ENCODE results near the gene CRYBB3.
"Not testable (repeated sequence)": the region's sequence is repeated elsewhere in the genome, so short reads cannot be mapped to it uniquely, and the experiment has no call there.

GRCh38 chr22:25233706-25234105 is 34.0 kb downstream of the CRYBB3 start:
- not testable (repeated sequence) for TF ChIP-seq POLR2A (IDR thresholded peaks at IDR 0.05; ENCODE audit: low read depth, low read length); POLR2AphosphoS5 (IDR thresholded peaks at IDR 0.05; ENCODE audit: low read depth, low read length); TAF1 (IDR thresholded peaks at IDR 0.05; ENCODE audit: low read depth, low read length); POU2F2 (IDR thresholded peaks at IDR 0.05; ENCODE audit: low read depth, low read length); PAX5 (IDR thresholded peaks at IDR 0.05; ENCODE audit: insufficient read depth, low read length, severe bottlenecking); SPI1 (IDR thresholded peaks at IDR 0.05; ENCODE audit: low read depth, low read length)
